GM12874 (cell line): ENCODE data around the gene SETD1B.

Experiments
- TF ChIP-seq, protein P1 (sequence below): IDR thresholded peaks from 2 replicates; pipeline ENCODE4 v1.5.1; 2011; ENCODE audit warnings: low read depth, mild to moderate bottlenecking, control low read depth, low read length, moderate library complexity; ENCODE audit not compliant: insufficient read depth

The SETD1B gene

DNA sequence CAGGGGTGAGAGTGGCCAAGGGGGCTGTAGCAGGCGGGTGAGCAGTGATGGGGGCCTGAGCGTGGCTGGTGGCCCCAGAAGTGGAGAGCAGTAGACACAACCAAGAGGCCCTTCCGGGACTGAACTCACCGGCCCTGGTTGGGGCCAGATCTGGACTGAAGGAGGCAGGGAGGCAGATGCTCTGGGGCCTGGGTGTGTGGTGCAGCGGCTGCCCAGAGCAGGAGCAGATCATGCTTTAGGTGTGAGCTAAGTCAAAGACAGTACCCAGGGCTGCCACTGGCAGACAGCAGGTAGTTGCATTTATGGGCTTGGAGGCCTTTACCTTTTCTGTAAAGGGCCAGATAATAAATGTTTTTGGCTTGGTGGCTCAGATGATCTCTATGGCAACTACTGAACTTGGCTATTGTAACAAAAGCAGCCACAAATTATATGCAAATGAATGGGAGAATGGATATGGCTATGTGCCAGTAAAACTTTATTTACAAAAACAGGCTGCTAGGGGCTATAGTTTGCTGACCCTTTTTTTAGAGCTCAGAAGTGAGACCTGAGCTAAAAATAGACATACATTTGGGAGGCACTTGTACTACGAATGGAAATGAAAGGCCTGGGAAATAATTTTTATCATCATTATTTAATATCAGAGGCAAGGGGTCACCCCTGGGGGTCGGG lies 25.6 kb downstream of the SETD1B start:
- TF ChIP-seq, protein P1, sequence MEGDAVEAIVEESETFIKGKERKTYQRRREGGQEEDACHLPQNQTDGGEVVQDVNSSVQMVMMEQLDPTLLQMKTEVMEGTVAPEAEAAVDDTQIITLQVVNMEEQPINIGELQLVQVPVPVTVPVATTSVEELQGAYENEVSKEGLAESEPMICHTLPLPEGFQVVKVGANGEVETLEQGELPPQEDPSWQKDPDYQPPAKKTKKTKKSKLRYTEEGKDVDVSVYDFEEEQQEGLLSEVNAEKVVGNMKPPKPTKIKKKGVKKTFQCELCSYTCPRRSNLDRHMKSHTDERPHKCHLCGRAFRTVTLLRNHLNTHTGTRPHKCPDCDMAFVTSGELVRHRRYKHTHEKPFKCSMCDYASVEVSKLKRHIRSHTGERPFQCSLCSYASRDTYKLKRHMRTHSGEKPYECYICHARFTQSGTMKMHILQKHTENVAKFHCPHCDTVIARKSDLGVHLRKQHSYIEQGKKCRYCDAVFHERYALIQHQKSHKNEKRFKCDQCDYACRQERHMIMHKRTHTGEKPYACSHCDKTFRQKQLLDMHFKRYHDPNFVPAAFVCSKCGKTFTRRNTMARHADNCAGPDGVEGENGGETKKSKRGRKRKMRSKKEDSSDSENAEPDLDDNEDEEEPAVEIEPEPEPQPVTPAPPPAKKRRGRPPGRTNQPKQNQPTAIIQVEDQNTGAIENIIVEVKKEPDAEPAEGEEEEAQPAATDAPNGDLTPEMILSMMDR = no peak

DNA sequence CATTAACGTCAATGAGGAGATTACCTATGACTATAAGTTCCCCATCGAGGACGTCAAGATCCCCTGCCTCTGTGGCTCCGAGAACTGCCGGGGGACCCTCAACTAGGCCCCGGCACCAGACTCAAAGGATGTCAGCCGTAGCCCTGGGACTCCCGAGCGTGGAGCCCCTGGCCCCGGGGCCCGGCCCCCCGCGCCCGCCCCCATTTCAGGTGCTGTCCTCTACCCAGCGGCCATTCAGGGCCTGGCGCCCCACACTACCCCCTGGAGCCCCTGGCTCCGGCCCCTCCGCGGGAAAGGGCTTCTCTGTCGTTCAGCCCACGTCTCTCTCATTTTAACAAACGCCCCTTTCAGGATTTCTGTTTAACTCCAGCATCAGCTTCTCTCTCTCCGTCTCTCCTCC lies 26.3 kb downstream of the SETD1B start:
- TF ChIP-seq, protein P1 = no peak

DNA sequence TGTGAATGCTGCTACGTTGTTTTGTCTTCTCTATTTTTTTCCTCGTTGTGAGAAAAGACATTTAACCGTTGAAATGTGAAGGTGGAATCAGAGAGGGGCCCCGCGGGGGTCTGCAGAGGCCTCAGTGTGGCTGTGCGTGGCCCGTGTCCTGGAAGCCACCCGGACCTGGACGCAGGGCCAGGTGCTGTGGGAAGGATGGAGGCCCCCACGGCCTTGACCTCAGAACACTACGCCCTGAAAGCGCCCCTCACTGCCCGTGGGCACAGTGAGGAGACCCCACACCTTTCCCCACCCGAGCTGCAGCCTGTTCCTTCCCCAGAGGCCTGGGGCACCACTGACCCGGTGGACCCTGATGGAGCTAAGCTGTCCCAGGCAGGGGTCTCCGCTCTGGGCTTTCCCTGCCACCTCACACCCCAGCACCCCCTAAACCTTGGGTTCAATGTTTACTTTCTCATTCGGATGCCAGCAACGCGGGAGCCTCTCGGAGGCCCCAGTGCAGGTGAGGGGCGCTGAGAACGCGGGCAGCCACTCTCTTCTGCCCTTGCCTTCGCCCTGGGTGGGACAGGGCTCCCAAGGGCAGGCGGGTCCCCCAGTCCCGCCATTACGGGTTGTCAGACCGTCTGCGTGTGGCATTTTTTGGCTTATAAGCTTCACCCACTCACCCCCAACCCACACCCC lies 26.9 kb downstream of the SETD1B start:
- TF ChIP-seq, protein P1 = no peak

DNA sequence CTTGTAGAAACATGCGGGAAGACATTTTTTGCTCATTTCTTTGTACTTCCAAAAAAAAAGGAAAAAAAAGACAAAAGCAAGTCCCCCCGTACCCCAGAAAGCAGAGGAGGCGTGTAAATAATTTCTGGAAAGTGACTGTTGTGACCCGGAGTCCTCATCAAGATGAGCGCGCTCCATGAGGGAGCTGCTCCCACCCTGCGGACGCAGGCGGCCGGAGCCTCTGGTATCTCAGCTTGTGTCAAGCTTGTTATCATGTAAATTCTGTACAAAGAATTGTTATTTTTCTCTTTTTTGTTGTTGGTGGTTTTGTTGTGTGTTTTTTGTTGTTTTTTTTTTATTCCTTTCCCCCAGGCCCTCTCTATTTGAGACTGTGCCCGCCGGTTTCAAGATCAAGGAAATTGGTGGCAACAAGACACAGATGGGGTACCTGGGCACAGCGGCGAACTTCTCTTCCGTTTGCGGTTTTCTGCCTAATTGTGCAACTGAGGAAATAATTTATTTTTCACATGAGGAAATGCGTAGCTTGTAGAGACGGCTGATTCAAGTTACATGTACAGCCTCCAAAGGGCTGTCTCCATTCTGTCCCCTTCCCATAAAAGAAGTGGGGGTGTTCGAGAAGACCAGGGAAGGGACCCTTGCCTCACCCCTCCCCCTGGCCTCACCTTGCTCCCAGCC lies 27.9 kb downstream of the SETD1B start:
- TF ChIP-seq, protein P1 = no peak

DNA sequence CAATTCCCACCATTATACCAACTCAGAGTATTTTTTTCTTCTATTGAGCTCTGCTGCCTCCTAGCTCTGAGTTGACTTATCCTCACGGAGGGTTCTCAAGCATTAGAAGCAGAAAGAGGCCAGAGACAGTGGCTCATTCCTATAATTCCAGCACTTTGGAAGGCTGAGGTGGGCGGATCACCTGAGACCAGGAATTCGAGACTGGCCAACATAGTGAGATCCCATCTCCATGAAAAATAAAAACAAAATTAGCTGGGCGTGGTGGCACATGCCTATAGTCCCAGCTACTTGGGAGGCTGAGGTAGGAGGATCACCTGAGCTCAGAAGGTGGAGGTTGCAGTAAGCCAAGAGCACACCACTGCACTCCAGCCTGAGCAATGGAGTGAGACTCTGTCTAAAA lies 33.9 kb downstream of the SETD1B start:
- TF ChIP-seq, protein P1 = no peak

DNA sequence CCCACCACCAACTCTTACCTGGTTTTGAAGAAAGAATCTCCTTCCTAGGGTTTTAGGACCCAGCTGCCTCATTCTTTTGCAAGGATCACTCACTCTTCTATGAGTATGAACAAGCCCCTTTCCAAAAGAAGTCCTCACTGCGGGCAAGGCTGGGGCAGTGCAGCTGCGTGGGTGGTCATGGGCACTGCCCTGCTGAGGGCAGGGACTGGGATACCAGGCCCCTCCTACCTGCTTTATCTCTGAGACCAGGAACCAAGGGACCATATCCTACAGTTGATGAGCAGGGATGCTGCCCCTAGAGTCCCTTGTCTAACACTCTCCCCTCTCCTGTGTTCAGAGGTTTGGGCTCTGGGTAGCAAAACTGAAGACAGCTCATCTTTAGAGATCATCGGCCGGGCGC lies 34.3 kb downstream of the SETD1B start:
- TF ChIP-seq, protein P1 = no peak
